Activated CD8-positive, alpha-beta T cell treated with anti-CD3 and anti-CD28 coated beads for 36 hours (primary cell): ENCODE results near the gene DBF4. TPM values are rescaled to one million over a fixed set of nuclear protein-coding genes. Genes with fewer than 3 reads are reported as not detected.
"Not testable (repeated sequence)": the region's sequence is repeated elsewhere in the genome, so short reads cannot be mapped to it uniquely, and the experiment has no call there.

Source experiments
- ATAC-seq: fragments of 200-7000 bp; cut with Tn5 transposase; one replicate; pipeline ENCODE4 v1.10.0; 2021; ENCODE audit warnings: mild to moderate bottlenecking, moderate library complexity
- CTCF ChIA-PET: fragments of 350-600 bp; sonication (Branson Sonifier 250); formaldehyde crosslinking; loops from one replicate; lab custom pipeline; 2021; ENCODE audit warnings: antibody characterized with exemption; lab: Charles Lee
- POLR2A ChIA-PET: fragments of 350-600 bp; sonication (Branson Sonifier 250); formaldehyde crosslinking; loops from one replicate; lab custom pipeline; 2021; ENCODE audit warnings: antibody characterized with exemption; lab: Charles Lee
- DNase-seq: peaks from one replicate; pipeline ENCODE4 v3.0.0-alpha.2; 2020
- H3K27ac Mint-ChIP-seq: one replicate; pipeline ENCODE4 v1.8.0; 2021; ENCODE audit warnings: mild to moderate bottlenecking, mixed read lengths
- H3K27me3 Mint-ChIP-seq: one replicate; pipeline ENCODE4 v1.8.0; 2021; ENCODE audit warnings: mixed read lengths
- H3K36me3 Mint-ChIP-seq: one replicate; pipeline ENCODE4 v1.8.0; 2021; ENCODE audit warnings: low read depth, mixed read lengths
- H3K4me1 Mint-ChIP-seq: one replicate; pipeline ENCODE4 v1.8.0; 2021; ENCODE audit warnings: low read depth, mixed read lengths
- H3K4me3 Mint-ChIP-seq: one replicate; pipeline ENCODE4 v1.8.0; 2021; ENCODE audit warnings: mild to moderate bottlenecking, moderate library complexity, mixed read lengths
- H3K9me3 Mint-ChIP-seq: one replicate; pipeline ENCODE4 v1.8.0; 2021; ENCODE audit warnings: mixed read lengths
- CTCF ChIP-seq: fragments of 200-600 bp; IDR thresholded peaks from one replicate; pipeline ENCODE4 v1.8.0; 2022; ENCODE audit warnings: antibody characterized with exemption, mild to moderate bottlenecking
- intact Hi-C: fragments of 100-400 bp; cut with micrococcal nuclease; formaldehyde crosslinking; loops from one replicate; pipeline ENCODE4 v1.10.0; 2022
- total RNA-seq, 2 experiments: library from RNA; stranded (reverse); gene quantifications; one replicate each; pipeline ENCODE4 v1.2.3, GENCODE V29; 2021

Gene DBF4
- total RNA-seq, 2 experiments from 2014 or later: 77.6 to 78.7 TPM

- H3K4me3 Mint-ChIP-seq: peak overlapping the region; percentile 76
- ChIA-PET CTCF (interaction anchor here (1.6 kb wide), 1 partner anchor 234 kb away, joined by 5 read pairs; no protein-coding TSS in a partner anchor), POLR2A (interaction anchor here (0.6 kb wide), 1 partner anchor 67 kb away, joined by 4 read pairs; no protein-coding TSS in a partner anchor)
- no peaks in the 10 kb centered on the region for H3K9me3 Mint-ChIP-seq
- H3K36me3 Mint-ChIP-seq: peaks cover 2% of the 10 kb centered on the region
- ATAC-seq: no peak
- H3K4me1 Mint-ChIP-seq: peaks cover 9% of the 10 kb centered on the region
- H3K27ac Mint-ChIP-seq: no peak overlapping the region
- no peak for TF ChIP-seq CTCF
- intact Hi-C loops: loop anchor here (10.0 kb wide), 1 partner anchor 169 kb away; no protein-coding TSS in a partner anchor
- peak; percentile 6 for DNase-seq
- peaks cover 4% of the 10 kb centered on the region for H3K27me3 Mint-ChIP-seq
Observed at GRCh38 chr7:87935384-87935706, 59.1 kb downstream of the DBF4 start.

GRCh38 chr7:87941138-87941537 is 64.8 kb downstream of the DBF4 start:
- ATAC-seq (no peak), DNase-seq (no peak)
- no peaks in the 10 kb centered on the region for H3K9me3 Mint-ChIP-seq
- CTCF ChIA-PET: no interaction called here
- no peaks in the 10 kb centered on the region for H3K27me3 Mint-ChIP-seq
- POLR2A ChIA-PET: no interaction called here
- H3K4me3 Mint-ChIP-seq: no peak overlapping the region
- no peaks in the 10 kb centered on the region for H3K36me3 Mint-ChIP-seq
- intact Hi-C loops: no loop called here
- H3K4me1 Mint-ChIP-seq: no peaks in the 10 kb centered on the region
- TF ChIP-seq CTCF: no peak
- H3K27ac Mint-ChIP-seq: no peak overlapping the region

GRCh38 chr7:87944547-87944946 is 68.3 kb downstream of the DBF4 start:
- Mint-ChIP-seq H3K27ac (no peak overlapping the region), H3K9me3 (no peaks in the 10 kb centered on the region), H3K4me1 (no peaks in the 10 kb centered on the region), H3K36me3 (no peaks in the 10 kb centered on the region), H3K27me3 (no peaks in the 10 kb centered on the region), H3K4me3 (no peak overlapping the region)
- no peak for TF ChIP-seq CTCF
- no peak for ATAC-seq
- intact Hi-C loops: no loop called here
- POLR2A ChIA-PET: interaction anchor here (0.6 to 1.2 kb wide), 2 partner anchors 10 to 170 kb away, joined by 3 to 4 read pairs; partner anchors contain the start of gene ADAM22
- DNase-seq: no peak
- CTCF ChIA-PET: interaction anchor here (0.9 kb wide), 1 partner anchor 11 kb away, joined by 4 read pairs; the partner anchor contains the start of gene ADAM22

- H3K27ac Mint-ChIP-seq, CTCF ChIA-PET, POLR2A ChIA-PET, H3K4me3 Mint-ChIP-seq, intact Hi-C loops, H3K4me1 Mint-ChIP-seq, H3K27me3 Mint-ChIP-seq, H3K9me3 Mint-ChIP-seq, DNase-seq, H3K36me3 Mint-ChIP-seq, ATAC-seq: not testable (repeated sequence)
Observed at GRCh38 chr7:87945926-87946325, 69.6 kb downstream of the DBF4 start.

- H3K27ac Mint-ChIP-seq: no peak overlapping the region
- ChIA-PET CTCF (interaction anchor here (1.4 kb wide), 1 partner anchor 9 kb away, joined by 3 read pairs; no protein-coding TSS in a partner anchor), POLR2A (no interaction called here)
- no peaks in the 10 kb centered on the region for H3K9me3 Mint-ChIP-seq
- no peaks in the 10 kb centered on the region for H3K27me3 Mint-ChIP-seq
- no peaks in the 10 kb centered on the region for H3K36me3 Mint-ChIP-seq
- no peak overlapping the region for H3K4me3 Mint-ChIP-seq
- intact Hi-C loops: no loop called here
- ATAC-seq (no peak), DNase-seq (no peak)
- TF ChIP-seq CTCF: no peak
- H3K4me1 Mint-ChIP-seq: no peaks in the 10 kb centered on the region
Observed at GRCh38 chr7:87948371-87948770, 72.1 kb downstream of the DBF4 start.

Other genes starting within 250 kb of the DBF4 start
- under 1 TPM; 0.70 to 0.94 TPM for gene RUNDC3B, start 248.1 kb upstream of the DBF4 start, total RNA-seq
- gene SLC25A40, start 133 bp upstream of the DBF4 start, total RNA-seq: 10 to 100 TPM; 38.9 to 47.4 TPM
- gene ADAM22, start 57.8 kb downstream of the DBF4 start, total RNA-seq: 1 to 10 TPM; 2.3 to 3.0 TPM